ENCODE measurements around the gene SEC61A2. TPM values are rescaled to one million over a fixed set of nuclear protein-coding genes. Genes with fewer than 3 reads are reported as not detected.
"Not testable (repeated sequence)": the region's sequence is repeated elsewhere in the genome, so short reads cannot be mapped to it uniquely, and the experiment has no call there.

SEC61A2 gene
- 9.4 and 17.5 TPM in 2 replicates for total RNA-seq

DNA sequence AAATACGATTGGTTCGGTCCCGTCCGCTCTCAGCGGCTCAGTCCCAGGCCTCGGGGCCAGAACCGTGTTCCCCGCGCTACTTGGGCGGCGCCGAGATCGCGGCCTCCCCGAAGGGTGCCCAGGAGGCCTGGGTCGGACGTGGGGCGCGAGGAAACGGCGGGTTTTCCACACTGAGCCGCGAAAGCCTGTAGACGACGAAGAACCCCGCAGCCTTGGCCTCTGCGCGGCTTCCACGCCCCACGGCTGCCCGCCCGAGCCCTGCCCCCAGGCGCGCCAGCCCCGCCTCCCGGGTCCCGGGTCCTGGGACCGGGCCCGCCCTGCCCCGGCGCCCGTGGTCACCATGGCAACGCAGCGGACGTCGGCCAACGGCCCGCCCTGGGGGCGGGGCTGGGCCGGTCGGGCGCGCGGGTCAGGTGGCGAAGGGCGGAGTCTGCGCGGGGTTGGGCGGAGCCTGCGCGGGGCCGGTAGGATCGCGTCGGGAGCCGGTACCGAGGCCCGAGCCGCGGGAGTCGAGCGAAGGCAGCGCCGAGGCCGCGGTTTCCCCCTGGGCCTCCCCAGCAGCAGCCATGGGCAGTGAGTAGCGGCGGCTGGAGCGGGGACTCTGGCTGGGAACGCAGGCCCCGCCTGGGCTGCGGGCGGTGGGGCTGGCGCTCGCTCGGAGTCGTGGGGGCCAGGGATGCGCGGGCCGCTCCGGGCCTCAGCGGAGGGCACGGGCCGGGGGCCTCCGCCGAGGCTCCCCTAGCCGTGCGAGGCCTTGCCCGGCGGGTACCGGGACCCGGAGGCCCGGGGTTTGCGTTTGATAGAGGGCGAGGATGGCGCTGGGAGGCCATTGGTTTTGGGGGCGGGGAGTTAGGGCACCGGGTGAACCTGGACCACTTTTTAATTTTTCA, at the start of gene SEC61A2:
Gene SEC61A2 (plus strand): TSS at position 456 of the 890 bp plus-strand sequence. CDS start 111 bp downstream, at position 567.
- DNase-seq (ENCODE audit: low read depth), result peak; percentile 61

GRCh38 chr10:12081470-12081869, 48.0 kb upstream of the SEC61A2 start:
- DNase-seq (ENCODE audit: low read depth), result no peak

- DNase-seq (ENCODE audit: low read depth), result peak; percentile 26
Measured at GRCh38 chr10:12081879-12082557, 47.5 kb upstream of the SEC61A2 start.

DNA sequence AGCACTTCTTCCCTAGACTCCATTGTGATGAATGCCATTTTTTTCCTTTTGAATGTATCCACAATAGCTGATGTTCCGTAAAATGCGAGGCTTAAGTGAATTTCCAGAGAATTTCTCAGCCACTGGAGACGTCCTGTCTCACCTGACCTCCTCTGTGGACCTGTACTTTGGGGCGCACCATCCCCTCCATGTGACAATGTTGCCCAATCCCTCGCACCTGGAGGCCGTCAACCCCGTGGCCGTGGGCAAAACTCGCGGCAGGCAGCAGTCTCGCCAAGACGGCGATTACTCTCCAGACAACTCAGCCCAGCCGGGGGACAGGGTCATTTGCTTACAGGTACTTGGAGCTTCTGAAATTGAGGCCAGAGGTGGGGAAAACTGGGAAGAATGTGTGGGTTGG, 40.6 kb upstream of the SEC61A2 start:
- no peak for DNase-seq (ENCODE audit: low read depth)

GRCh38 chr10:12091421-12091820, 38.1 kb upstream of the SEC61A2 start:
- no peak for DNase-seq (ENCODE audit: low read depth)

- DNase-seq (ENCODE audit: low read depth), result not testable (repeated sequence)
Measured at GRCh38 chr10:12097361-12097760, 32.1 kb upstream of the SEC61A2 start.

DNA sequence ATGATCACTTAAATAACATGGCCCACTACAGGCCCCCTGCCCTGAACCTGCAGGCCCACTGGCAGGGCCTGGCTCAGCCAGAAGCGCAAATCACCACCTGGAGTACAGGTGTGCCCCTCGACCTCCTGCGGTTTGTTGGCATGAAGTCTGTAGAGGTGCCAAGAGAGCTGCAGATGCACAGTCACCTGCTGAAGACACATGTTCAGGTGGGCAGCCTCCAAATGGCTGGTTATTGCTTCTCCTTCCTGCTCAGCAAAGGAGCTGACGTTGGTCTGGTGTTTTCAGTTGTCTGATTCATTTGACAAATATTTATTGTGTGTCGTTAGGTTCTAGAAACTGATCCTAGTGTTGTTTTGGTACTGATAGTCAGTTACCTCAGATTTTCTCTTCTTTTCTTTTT, 31.7 kb upstream of the SEC61A2 start:
- peak; percentile 42 for DNase-seq (ENCODE audit: low read depth)

DNA sequence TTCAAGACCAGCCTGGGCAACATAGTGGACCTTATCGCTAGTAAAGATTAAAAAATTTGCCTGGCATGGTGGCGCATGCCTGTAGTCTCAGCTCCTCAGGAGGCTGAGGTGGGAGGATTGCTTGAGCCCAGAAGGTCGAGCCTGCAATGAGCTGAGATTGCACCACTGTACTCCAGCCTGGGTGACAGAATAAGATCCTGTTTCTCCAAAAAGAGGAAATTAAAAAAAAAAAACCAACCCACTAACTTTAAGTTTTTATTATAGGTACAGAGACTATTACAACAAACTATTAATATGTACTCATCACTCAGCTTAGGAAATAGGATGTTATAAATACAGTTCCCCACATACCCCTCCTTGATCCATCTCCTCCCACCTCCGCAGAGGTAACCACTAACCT, 30.5 kb upstream of the SEC61A2 start:
- no peak for DNase-seq (ENCODE audit: low read depth)

- no peak for DNase-seq (ENCODE audit: low read depth)
Measured at GRCh38 chr10:12103802-12104201, 25.7 kb upstream of the SEC61A2 start.

- no peak for DNase-seq (ENCODE audit: low read depth)
Measured at GRCh38 chr10:12107781-12108180, 21.7 kb upstream of the SEC61A2 start.

- no peak for DNase-seq (ENCODE audit: low read depth)
Measured at GRCh38 chr10:12109286-12109685, 20.2 kb upstream of the SEC61A2 start.

DNA sequence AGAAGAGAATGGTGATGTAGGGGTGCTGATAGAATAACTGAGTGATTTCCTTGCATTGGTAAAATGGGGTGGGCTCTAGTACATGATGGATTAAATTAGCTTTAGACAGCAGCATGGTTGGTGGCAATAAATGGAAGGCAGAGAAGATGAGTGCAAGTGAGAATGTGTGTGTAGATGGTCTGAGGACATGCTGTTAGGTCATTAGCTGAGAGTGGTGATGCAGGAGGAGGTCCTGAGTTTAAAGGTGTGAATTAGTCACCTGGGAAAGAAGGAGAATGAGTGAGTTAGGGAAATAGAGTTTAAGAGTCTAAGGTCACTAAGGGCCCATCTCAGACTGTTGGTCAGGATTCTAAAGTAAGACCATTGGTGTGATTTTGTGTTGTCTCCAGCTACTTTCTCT, 17.9 kb upstream of the SEC61A2 start:
- no peak for DNase-seq (ENCODE audit: low read depth)

DNA sequence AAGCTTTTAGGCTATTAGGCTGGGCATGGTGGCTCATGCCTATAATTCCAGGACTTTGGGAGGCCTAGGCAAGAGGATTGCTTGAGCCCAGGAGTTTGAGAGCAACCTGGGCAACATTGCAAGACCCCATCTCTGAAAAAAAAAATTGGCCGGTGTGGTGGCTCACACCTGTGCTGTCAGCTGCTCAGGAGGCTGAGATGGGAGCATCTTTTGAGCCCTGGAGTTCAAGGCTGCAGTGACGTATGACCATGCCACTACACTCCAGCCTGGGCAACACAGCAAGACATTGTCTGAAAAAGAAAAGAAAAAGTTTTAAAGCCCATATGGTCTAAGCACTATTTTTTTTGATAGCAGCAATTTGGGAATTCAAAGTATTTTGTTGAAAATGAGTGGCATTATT, 15.8 kb upstream of the SEC61A2 start:
- no peak for DNase-seq (ENCODE audit: low read depth)

DNA sequence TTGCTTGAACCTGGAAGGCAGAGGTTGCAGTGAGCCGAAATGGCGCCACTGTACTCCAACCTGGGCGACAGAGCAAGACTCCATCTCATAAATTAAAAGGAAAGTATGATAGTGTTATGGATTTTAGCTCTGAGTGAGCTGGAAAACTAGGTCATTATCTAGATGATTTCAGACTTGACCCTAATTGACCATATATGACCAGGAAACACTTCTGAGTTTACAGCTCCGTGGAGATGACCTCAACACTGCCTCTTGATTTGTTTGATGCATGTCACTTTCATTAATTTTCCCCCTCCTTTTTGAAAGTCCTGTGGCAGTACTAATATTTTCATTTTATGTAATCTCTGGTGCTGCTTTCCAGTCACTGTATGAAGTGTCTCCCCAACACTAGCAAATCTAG, 7.8 kb upstream of the SEC61A2 start:
- no peak for DNase-seq (ENCODE audit: low read depth)

DNA sequence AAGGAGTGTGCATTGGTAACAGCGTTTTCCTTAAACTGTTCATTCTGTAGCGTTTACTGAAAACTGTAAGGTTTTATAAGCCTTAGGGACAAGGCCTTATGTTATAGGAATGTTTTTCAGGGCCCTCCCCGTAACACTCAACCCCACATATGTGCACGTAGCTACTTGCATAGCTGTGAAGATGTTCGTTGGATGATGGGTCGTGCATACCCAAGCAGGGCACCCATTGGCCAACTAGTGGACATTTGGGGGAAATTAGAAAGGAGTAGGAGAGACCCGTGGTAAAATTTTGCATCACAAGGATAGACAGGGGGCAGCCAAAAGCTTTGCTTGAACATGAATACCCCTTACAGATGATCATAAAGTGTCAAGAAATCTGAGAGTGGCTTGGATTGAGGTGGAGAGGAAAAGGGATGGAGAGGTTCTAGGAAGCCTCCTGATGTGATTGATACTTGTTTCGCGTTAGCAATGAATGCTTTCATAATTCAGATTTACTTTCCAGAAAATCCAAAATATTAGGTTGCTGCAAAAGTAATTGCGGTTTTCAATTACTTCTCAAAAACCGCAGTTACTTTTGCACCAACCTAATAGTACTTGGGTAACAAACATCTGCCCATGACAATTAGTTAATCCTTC, 878 bp downstream of the SEC61A2 start:
- DNase-seq (ENCODE audit: low read depth), result peak; percentile 58

DNA sequence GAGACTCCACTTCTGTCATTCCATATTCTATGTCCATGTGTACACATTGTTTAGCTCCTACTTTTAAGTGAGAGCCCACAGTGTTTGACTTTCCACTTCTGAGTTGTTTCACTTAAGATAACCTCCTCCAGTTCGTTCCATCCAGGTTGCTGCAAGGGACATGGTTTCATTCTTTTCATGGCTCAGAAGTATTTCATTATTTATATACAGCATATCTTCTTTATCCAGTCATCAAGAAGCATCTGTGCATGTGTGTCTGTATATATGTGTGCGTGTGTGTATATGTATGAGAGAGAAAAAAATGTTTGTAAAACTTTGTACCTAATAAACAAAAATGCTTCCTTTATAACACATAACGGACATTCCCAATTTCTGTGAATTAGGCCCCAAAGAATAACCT, 6.2 kb downstream of the SEC61A2 start:
- no peak for DNase-seq (ENCODE audit: low read depth)

- no peak for DNase-seq (ENCODE audit: low read depth)
Measured at GRCh38 chr10:12140038-12140437, 10.6 kb downstream of the SEC61A2 start.

DNA sequence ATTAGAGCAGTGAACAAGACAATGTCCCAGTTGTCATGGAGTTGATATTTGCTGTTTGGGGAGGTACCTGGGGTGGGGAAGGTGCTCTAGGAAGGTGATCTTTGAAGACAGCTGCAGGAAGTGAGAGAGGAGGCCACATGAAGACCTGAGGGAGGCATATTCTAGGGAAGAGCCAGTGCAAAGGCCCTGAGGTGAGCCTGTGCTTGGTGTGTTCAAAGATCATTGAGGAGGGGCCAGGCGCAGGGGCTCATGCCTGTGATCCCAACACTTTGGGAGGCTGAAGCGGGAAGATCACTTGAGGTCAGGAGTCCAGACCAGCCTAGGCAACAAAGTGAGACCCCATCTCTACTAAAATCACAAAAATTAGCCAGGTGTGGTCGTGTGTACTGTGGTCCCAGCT, 15.1 kb downstream of the SEC61A2 start:
- DNase-seq (ENCODE audit: low read depth), result no peak

GRCh38 chr10:12150163-12150562, 20.7 kb downstream of the SEC61A2 start:
- no peak for DNase-seq (ENCODE audit: low read depth)

GRCh38 chr10:12154516-12154915, 25.0 kb downstream of the SEC61A2 start:
- no peak for DNase-seq (ENCODE audit: low read depth)

GRCh38 chr10:12156367-12157123, 27.1 kb downstream of the SEC61A2 start:
- no peak for DNase-seq (ENCODE audit: low read depth)

DNA sequence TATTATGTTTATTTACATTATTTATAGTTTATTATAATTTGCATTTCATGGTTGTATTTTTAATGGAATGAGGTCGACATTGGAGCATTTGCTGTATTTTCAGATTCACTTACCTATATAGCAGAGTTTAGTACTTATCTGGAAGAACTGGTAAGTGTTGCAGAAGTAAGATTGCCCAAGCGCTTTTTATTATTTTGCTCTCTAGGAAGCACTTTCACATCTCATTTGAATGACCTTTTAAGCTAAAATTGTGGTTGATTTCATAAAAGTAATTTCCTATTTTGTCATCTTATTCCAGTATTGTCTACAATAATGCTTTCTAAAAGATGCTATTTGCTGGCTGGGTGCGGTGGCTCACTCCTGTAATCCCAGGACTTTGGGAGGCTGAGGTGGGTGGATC, 28.6 kb downstream of the SEC61A2 start:
- DNase-seq (ENCODE audit: low read depth), result no peak
